Esophagus squamous epithelium (tissue), 5 donors: ENCODE data around the gene SRSF5. TPM values are rescaled to one million over a fixed set of nuclear protein-coding genes. Genes with fewer than 3 reads are reported as not detected.
A peak's percentile ranks its signal among the peaks of the same experiment; 100 is the strongest.

Source experiments
- DNase-seq: peaks from one replicate; lab custom pipeline; 2025; lab: John Stamatoyannopoulos, UW
- H3K27ac ChIP-seq, 4 donors: fragments of 200-600 bp; sonication (generic); one replicate each; pipeline ENCODE4 v1.5.1; 2016 to 2019; ENCODE audit warnings: mild to moderate bottlenecking in 1 of 4
- H3K27me3 ChIP-seq, 4 donors: fragments of 200-600 bp; sonication (generic); 1 replicate in 3 of 4; 2 replicates in 1 of 4; pipeline versions ENCODE4 v1.5.1 to v1.6.0; 2017 to 2021; ENCODE audit warnings: antibody characterized with exemption in 1 of 4
- H3K36me3 ChIP-seq, 3 donors: fragments of 200-600 bp; sonication (generic); one replicate each; pipeline ENCODE4 v1.5.1; 2016 to 2019
- H3K4me1 ChIP-seq, 3 donors: fragments of 200-600 bp; sonication (generic); one replicate each; pipeline ENCODE4 v1.5.1; 2017 to 2019
- H3K4me3 ChIP-seq, 4 donors: fragments of 200-600 bp; sonication (generic); 1 replicate in 3 of 4; 2 replicates in 1 of 4; pipeline ENCODE4 v1.5.1; 2016 to 2019; ENCODE audit warnings: mild to moderate bottlenecking in 2 of 4, moderate library complexity in 1 of 4
- H3K9me3 ChIP-seq, 3 donors: fragments of 200-600 bp; sonication (generic); one replicate each; pipeline ENCODE4 v1.5.1; 2016 to 2019
- CTCF ChIP-seq, 6 experiments: fragments of 450-650 bp in 4 of 6; fragments of 200-600 bp in 2 of 6; sonication (generic) in 2 of 6; IDR thresholded peaks; one replicate each; pipeline ENCODE4 v1.5.1; 2016 to 2019; ENCODE audit warnings: antibody characterized with exemption in 6 of 6, mild to moderate bottlenecking in 4 of 6, moderate library complexity in 4 of 6
- POLR2A ChIP-seq, 4 donors: fragments of 450-650 bp; IDR thresholded peaks; one replicate each; pipeline ENCODE4 v1.6.1; 2017; ENCODE audit warnings: antibody characterized with exemption in 4 of 4, mild to moderate bottlenecking in 4 of 4, moderate library complexity in 3 of 4
- WGBS, 2 donors: methylation state at CpG; one replicate each; pipeline ENCODE4 v1.1.5; 2018; 5-methylcytosine and 5-hydroxymethylcytosine counted together
- intact Hi-C: fragments of 100-400 bp; cut with DNase I; formaldehyde crosslinking; loops from one replicate; pipeline ENCODE4 v1.15.0; 2022
- total RNA-seq, 4 donors: library from RNA; depleted of rRNA; stranded (reverse); fragments of >200 nt; gene quantifications; one replicate each; pipeline ENCODE4 v1.1.0, GENCODE V29; 2016
- donor health status: DM: yes; HTN: yes; CAD: no.

The SRSF5 gene
- total RNA-seq, 4 donors from 2014 or later: 94.3 to 382 (median 173) TPM

- Histone ChIP-seq H3K27ac (no peak overlapping the region), H3K27me3 (peaks cover 0 to 10% (median 0%) of the 10 kb centered on the region in 4 donors), H3K4me3 (no peak overlapping the region), H3K36me3 (no peaks in the 10 kb centered on the region), H3K9me3 (no peaks in the 10 kb centered on the region), H3K4me1 (no peaks in the 10 kb centered on the region)
- TF ChIP-seq CTCF (IDR thresholded peaks at IDR 0.05): peak in 2 of 6 experiments; percentile 8 to 33
- TF ChIP-seq POLR2A (IDR thresholded peaks at IDR 0.05): no peak
- DNase-seq: no peak
- intact Hi-C loops: no loop called here
Observed at GRCh38 chr14:69803753-69804152, 36.8 kb downstream of the SRSF5 start.

GRCh38 chr14:69804902-69805301, 38.0 kb downstream of the SRSF5 start:
- intact Hi-C loops: no loop called here
- WGBS, 2 donors: 77 to 85% methylated on average over 2 of the region's 2 CpGs
- DNase-seq: no peak

GRCh38 chr14:69807192-69807591, 40.2 kb downstream of the SRSF5 start:
- WGBS, 2 donors: 38 to 76% methylated on average over 1 of the region's 1 CpG
- Histone ChIP-seq H3K27ac (no peak overlapping the region), H3K4me3 (no peak overlapping the region), H3K36me3 (no peaks in the 10 kb centered on the region), H3K4me1 (no peaks in the 10 kb centered on the region), H3K9me3 (no peaks in the 10 kb centered on the region), H3K27me3 (peaks cover 0 to 6% (median 0%) of the 10 kb centered on the region in 4 donors)
- no peak for TF ChIP-seq CTCF (IDR thresholded peaks at IDR 0.05)
- no peak for TF ChIP-seq POLR2A (IDR thresholded peaks at IDR 0.05)
- DNase-seq: no peak
- intact Hi-C loops: no loop called here

More at GRCh38 chr14:69804902-69805301, 38.0 kb downstream of the SRSF5 start:
- Histone ChIP-seq H3K4me1 (no peaks in the 10 kb centered on the region), H3K27ac (no peak overlapping the region), H3K27me3 (peaks cover 0 to 10% (median 0%) of the 10 kb centered on the region in 4 donors), H3K36me3 (no peaks in the 10 kb centered on the region), H3K9me3 (no peaks in the 10 kb centered on the region), H3K4me3 (no peak overlapping the region)
- no peak for TF ChIP-seq POLR2A (IDR thresholded peaks at IDR 0.05)
- TF ChIP-seq CTCF (IDR thresholded peaks at IDR 0.05): no peak

GRCh38 chr14:69808919-69809808, 42.2 kb downstream of the SRSF5 start:
- H3K4me3 ChIP-seq: no peak overlapping the region
- TF ChIP-seq POLR2A (IDR thresholded peaks at IDR 0.05) (no peak), CTCF (IDR thresholded peaks at IDR 0.05) (no peak)
- WGBS, 2 donors: 85 to 90% methylated on average over 11 to 12 of the region's 12 CpGs
- peaks cover 0 to 12% (median 0%) of the 10 kb centered on the region in 4 donors for H3K27me3 ChIP-seq
- no peaks in the 10 kb centered on the region for H3K4me1 ChIP-seq
- H3K9me3 ChIP-seq: no peaks in the 10 kb centered on the region
- H3K27ac ChIP-seq: no peak overlapping the region
- no peaks in the 10 kb centered on the region for H3K36me3 ChIP-seq
- intact Hi-C loops: no loop called here
- DNase-seq: no peak

- Histone ChIP-seq H3K36me3 (no peaks in the 10 kb centered on the region), H3K4me3 (no peak overlapping the region), H3K9me3 (no peaks in the 10 kb centered on the region), H3K27ac (no peak overlapping the region), H3K27me3 (peaks cover 0 to 29% (median 0%) of the 10 kb centered on the region in 4 donors), H3K4me1 (no peaks in the 10 kb centered on the region)
- no peak for DNase-seq
- 71 to 83% methylated on average over 4 to 9 of the region's 13 CpGs for WGBS, 2 donors
- intact Hi-C loops: no loop called here
- no peak for TF ChIP-seq CTCF (IDR thresholded peaks at IDR 0.05)
- no peak for TF ChIP-seq POLR2A (IDR thresholded peaks at IDR 0.05)
Observed at GRCh38 chr14:69811227-69811867, 44.4 kb downstream of the SRSF5 start.
